Activated CD4-positive, alpha-beta T cell treated with anti-CD3 and anti-CD28 coated beads, Interleukin-2, amount 10 ng/mL, durations not matched to agents 24 days and 14 days (primary cell): ENCODE measurements around the gene VPS13D. TPM values are rescaled to one million over a fixed set of nuclear protein-coding genes. Genes with fewer than 3 reads are reported as not detected.

Experiments
- DNase-seq: peaks from one replicate; pipeline ENCODE4 v3.0.0; 2022
- H3K27ac Mint-ChIP-seq: one replicate; pipeline ENCODE4 v1.8.0; 2022; ENCODE audit warnings: mild to moderate bottlenecking, mixed read lengths
- H3K27me3 Mint-ChIP-seq: one replicate; pipeline ENCODE4 v1.8.0; 2022; ENCODE audit warnings: mixed read lengths
- H3K36me3 Mint-ChIP-seq: one replicate; pipeline ENCODE4 v1.8.0; 2022; ENCODE audit warnings: low read depth, mild to moderate bottlenecking, mixed read lengths
- H3K4me1 Mint-ChIP-seq: one replicate; pipeline ENCODE4 v1.8.0; 2021; ENCODE audit warnings: mixed read lengths
- H3K4me3 Mint-ChIP-seq: one replicate; pipeline ENCODE4 v1.8.0; 2022; ENCODE audit warnings: mild to moderate bottlenecking, moderate library complexity, mixed read lengths
- H3K9me3 Mint-ChIP-seq: one replicate; pipeline ENCODE4 v1.8.0; 2021; ENCODE audit warnings: mixed read lengths
- intact Hi-C: fragments of 100-400 bp; cut with micrococcal nuclease; formaldehyde crosslinking; loops from one replicate; pipeline ENCODE4 v1.15.1; 2023
- total RNA-seq: library from RNA; stranded (reverse); gene quantifications from 2 replicates; pipeline ENCODE4 v1.2.3, GENCODE V29; 2022

The VPS13D gene
- total RNA-seq, 1 donor from 2014 or later, result 30.8 TPM

- peak overlapping the region; percentile 37 for H3K27ac Mint-ChIP-seq
- peak; percentile 70 for DNase-seq
- intact Hi-C loops, result no loop called here
Observed at GRCh38 chr1:12230549-12231275, 882 bp downstream of the VPS13D start.

GRCh38 chr1:12231276-12231595 is 1.4 kb downstream of the VPS13D start:
- Mint-ChIP-seq H3K27ac (peak overlapping the region; percentile 59), H3K27me3 (peaks cover 4% of the 10 kb centered on the region), H3K9me3 (no peaks in the 10 kb centered on the region), H3K36me3 (peaks cover 10% of the 10 kb centered on the region), H3K4me3 (peak overlapping the region; percentile 87), H3K4me1 (peaks cover 8% of the 10 kb centered on the region)
- no peak for DNase-seq
- intact Hi-C loops, result no loop called here

More at GRCh38 chr1:12230549-12231275, 882 bp downstream of the VPS13D start:
- Mint-ChIP-seq H3K36me3 (peaks cover 6% of the 10 kb centered on the region), H3K27me3 (peaks cover 4% of the 10 kb centered on the region), H3K4me3 (peak overlapping the region; percentile 87), H3K4me1 (peaks cover 8% of the 10 kb centered on the region), H3K9me3 (no peaks in the 10 kb centered on the region)

GRCh38 chr1:12232221-12232620 is 2.4 kb downstream of the VPS13D start:
- no peak overlapping the region for H3K27ac Mint-ChIP-seq
- no peaks in the 10 kb centered on the region for H3K9me3 Mint-ChIP-seq
- H3K27me3 Mint-ChIP-seq, result peaks cover 3% of the 10 kb centered on the region
- no peak for DNase-seq
- intact Hi-C loops, result no loop called here
- H3K4me3 Mint-ChIP-seq, result no peak overlapping the region
- H3K36me3 Mint-ChIP-seq, result peaks cover 13% of the 10 kb centered on the region
- peaks cover 8% of the 10 kb centered on the region for H3K4me1 Mint-ChIP-seq

- H3K9me3 Mint-ChIP-seq, result no peaks in the 10 kb centered on the region
- DNase-seq, result peak; percentile 62
- peaks cover 25% of the 10 kb centered on the region for H3K36me3 Mint-ChIP-seq
- no peaks in the 10 kb centered on the region for H3K4me1 Mint-ChIP-seq
- intact Hi-C loops, result no loop called here
- H3K27ac Mint-ChIP-seq, result no peak overlapping the region
- H3K27me3 Mint-ChIP-seq, result no peaks in the 10 kb centered on the region
- no peak overlapping the region for H3K4me3 Mint-ChIP-seq
Observed at GRCh38 chr1:12244078-12244477, 14.2 kb downstream of the VPS13D start.

- H3K36me3 Mint-ChIP-seq, result peaks cover 31% of the 10 kb centered on the region
- H3K4me3 Mint-ChIP-seq, result no peak overlapping the region
- intact Hi-C loops, result no loop called here
- H3K9me3 Mint-ChIP-seq, result no peaks in the 10 kb centered on the region
- no peak overlapping the region for H3K27ac Mint-ChIP-seq
- no peaks in the 10 kb centered on the region for H3K27me3 Mint-ChIP-seq
- no peaks in the 10 kb centered on the region for H3K4me1 Mint-ChIP-seq
- no peak for DNase-seq
Observed at GRCh38 chr1:12244585-12244984, 14.8 kb downstream of the VPS13D start.

- Mint-ChIP-seq H3K27ac (no peak overlapping the region), H3K4me3 (no peak overlapping the region), H3K4me1 (no peaks in the 10 kb centered on the region)
Observed at GRCh38 chr1:12245116-12245515, 15.3 kb downstream of the VPS13D start.

GRCh38 chr1:12245733-12246132 is 15.9 kb downstream of the VPS13D start:
- intact Hi-C loops, result no loop called here
- no peak overlapping the region for H3K27ac Mint-ChIP-seq
- H3K36me3 Mint-ChIP-seq, result peaks cover 40% of the 10 kb centered on the region

More at GRCh38 chr1:12245116-12245515, 15.3 kb downstream of the VPS13D start:
- Mint-ChIP-seq H3K36me3 (peaks cover 35% of the 10 kb centered on the region), H3K9me3 (no peaks in the 10 kb centered on the region), H3K27me3 (no peaks in the 10 kb centered on the region)
- no peak for DNase-seq
- intact Hi-C loops, result no loop called here

GRCh38 chr1:12246584-12246983 is 16.8 kb downstream of the VPS13D start:
- Mint-ChIP-seq H3K27ac (no peak overlapping the region), H3K36me3 (peaks cover 45% of the 10 kb centered on the region)

More at GRCh38 chr1:12245733-12246132, 15.9 kb downstream of the VPS13D start:
- Mint-ChIP-seq H3K4me1 (no peaks in the 10 kb centered on the region), H3K9me3 (no peaks in the 10 kb centered on the region), H3K27me3 (no peaks in the 10 kb centered on the region), H3K4me3 (no peak overlapping the region)
- DNase-seq, result no peak

GRCh38 chr1:12249181-12249580 is 19.4 kb downstream of the VPS13D start:
- no peaks in the 10 kb centered on the region for H3K27me3 Mint-ChIP-seq
- DNase-seq, result no peak
- no peak overlapping the region for H3K27ac Mint-ChIP-seq
- H3K36me3 Mint-ChIP-seq, result peaks cover 49% of the 10 kb centered on the region
- intact Hi-C loops, result no loop called here
- H3K9me3 Mint-ChIP-seq, result no peaks in the 10 kb centered on the region
- no peaks in the 10 kb centered on the region for H3K4me1 Mint-ChIP-seq
- H3K4me3 Mint-ChIP-seq, result no peak overlapping the region

More at GRCh38 chr1:12246584-12246983, 16.8 kb downstream of the VPS13D start:
- Mint-ChIP-seq H3K4me1 (no peaks in the 10 kb centered on the region), H3K4me3 (no peak overlapping the region), H3K9me3 (no peaks in the 10 kb centered on the region), H3K27me3 (no peaks in the 10 kb centered on the region)
- DNase-seq, result no peak
- intact Hi-C loops, result no loop called here

GRCh38 chr1:12249748-12250147 is 19.9 kb downstream of the VPS13D start:
- H3K36me3 Mint-ChIP-seq, result peaks cover 44% of the 10 kb centered on the region
- H3K4me3 Mint-ChIP-seq, result no peak overlapping the region
- intact Hi-C loops, result no loop called here
- no peaks in the 10 kb centered on the region for H3K4me1 Mint-ChIP-seq
- no peaks in the 10 kb centered on the region for H3K27me3 Mint-ChIP-seq
- no peak overlapping the region for H3K27ac Mint-ChIP-seq
- no peaks in the 10 kb centered on the region for H3K9me3 Mint-ChIP-seq
- DNase-seq, result no peak

- no peak overlapping the region for H3K4me3 Mint-ChIP-seq
- H3K9me3 Mint-ChIP-seq, result no peaks in the 10 kb centered on the region
- H3K27ac Mint-ChIP-seq, result no peak overlapping the region
- no peak for DNase-seq
- no peaks in the 10 kb centered on the region for H3K4me1 Mint-ChIP-seq
- peaks cover 37% of the 10 kb centered on the region for H3K36me3 Mint-ChIP-seq
- intact Hi-C loops, result no loop called here
- no peaks in the 10 kb centered on the region for H3K27me3 Mint-ChIP-seq
Observed at GRCh38 chr1:12251442-12251841, 21.6 kb downstream of the VPS13D start.

- intact Hi-C loops, result no loop called here
- DNase-seq, result no peak
- Mint-ChIP-seq H3K27me3 (no peaks in the 10 kb centered on the region), H3K4me3 (no peak overlapping the region), H3K9me3 (no peaks in the 10 kb centered on the region), H3K36me3 (peaks cover 46% of the 10 kb centered on the region), H3K4me1 (peaks cover 2% of the 10 kb centered on the region), H3K27ac (no peak overlapping the region)
Observed at GRCh38 chr1:12255913-12256312, 26.1 kb downstream of the VPS13D start.

GRCh38 chr1:12258272-12258671 is 28.4 kb downstream of the VPS13D start:
- DNase-seq, result no peak
- no peak overlapping the region for H3K27ac Mint-ChIP-seq
- intact Hi-C loops, result no loop called here
- peaks cover 53% of the 10 kb centered on the region for H3K36me3 Mint-ChIP-seq
- H3K9me3 Mint-ChIP-seq, result no peaks in the 10 kb centered on the region
- peaks cover 2% of the 10 kb centered on the region for H3K4me1 Mint-ChIP-seq
- H3K27me3 Mint-ChIP-seq, result no peaks in the 10 kb centered on the region
- no peak overlapping the region for H3K4me3 Mint-ChIP-seq

GRCh38 chr1:12269351-12269750 is 39.5 kb downstream of the VPS13D start:
- Mint-ChIP-seq H3K4me3 (no peak overlapping the region), H3K9me3 (no peaks in the 10 kb centered on the region), H3K27ac (no peak overlapping the region), H3K36me3 (peaks cover 48% of the 10 kb centered on the region), H3K4me1 (peaks cover 8% of the 10 kb centered on the region), H3K27me3 (no peaks in the 10 kb centered on the region)
- intact Hi-C loops, result no loop called here
- no peak for DNase-seq

- Mint-ChIP-seq H3K9me3 (no peaks in the 10 kb centered on the region), H3K27me3 (no peaks in the 10 kb centered on the region), H3K27ac (no peak overlapping the region), H3K4me1 (peaks cover 2% of the 10 kb centered on the region), H3K36me3 (peaks cover 44% of the 10 kb centered on the region), H3K4me3 (no peak overlapping the region)
- no peak for DNase-seq
- intact Hi-C loops, result no loop called here
Observed at GRCh38 chr1:12271033-12271432, 41.2 kb downstream of the VPS13D start.
